ENCODE results near the gene PDE9A. TPM values are rescaled to one million over a fixed set of nuclear protein-coding genes. Genes with fewer than 3 reads are reported as not detected.

Gene PDE9A
- total and polyA plus RNA-seq, 2 experiments from 2014 or later, result 26.5 to 31.1 TPM

GRCh38 chr21:42751866-42752265 lies 98.4 kb downstream of the PDE9A start:
- H3K27me3 ChIP-seq (ENCODE audit: insufficient read depth), result no peaks in the 10 kb centered on the region
- no peaks in the 10 kb centered on the region for H3K36me3 ChIP-seq (ENCODE audit: insufficient read depth)
- no peak overlapping the region for H2AFZ ChIP-seq
- no peak overlapping the region for H3K4me3 Mint-ChIP-seq
- H3K4me1 Mint-ChIP-seq, result peaks cover 9% of the 10 kb centered on the region; the same call in 2 of the 3 replicates
- no peaks in the 10 kb centered on the region for H3K9me3 Mint-ChIP-seq
- no peak overlapping the region for H3K27ac ChIP-seq (ENCODE audit: low read depth)
- DNase-seq (ENCODE audit: low spot score) (no peak), ATAC-seq (no peak)
- no peaks in the 10 kb centered on the region for H3K9me2 ChIP-seq (ENCODE audit: insufficient read depth)
- H3K27me3 Mint-ChIP-seq (ENCODE audit: insufficient read depth, low read depth, poor library complexity), result peaks cover 6% of the 10 kb centered on the region
- no peaks in the 10 kb centered on the region for H3K4me1 ChIP-seq (ENCODE audit: insufficient read depth)
- H3K79me2 ChIP-seq (replicated peaks; ENCODE audit: insufficient read depth), result no peaks in the 10 kb centered on the region
- no peak overlapping the region for H3K4me3 ChIP-seq
- no peaks in the 10 kb centered on the region for H3F3A ChIP-seq (replicated peaks; ENCODE audit: low read depth)
- no peak overlapping the region for H3K27ac Mint-ChIP-seq
- 0 out of 2 replicates have a peak, but pooled peaks cover 3% of the 10 kb centered on the region for H4K20me1 ChIP-seq (replicated peaks; ENCODE audit: insufficient read depth)
- TF ChIP-seq STAT1 (IDR thresholded peaks at IDR 0.05; ENCODE audit: unreplicated experiment) (no peak), ZNF331 (CRISPR knock-in tag; IDR thresholded peaks at IDR 0.05; ENCODE audit: low read depth) (no peak), CREB1 (CRISPR knock-in tag; IDR thresholded peaks at IDR 0.05; ENCODE audit: low read depth) (no peak), ZNF114 (CRISPR knock-in tag; IDR thresholded peaks at IDR 0.05) (no peak), POLR2AphosphoS5 (IDR thresholded peaks at IDR 0.05; ENCODE audit: low read depth) (no peak), JUNB (IDR thresholded peaks at IDR 0.05; ENCODE audit: unreplicated experiment) (no peak), REST (IDR thresholded peaks at IDR 0.05; ENCODE audit: unreplicated experiment) (no peak), NANOG (IDR thresholded peaks at IDR 0.05; ENCODE audit: borderline replicate concordance) (no peak), CTCF (conservative IDR thresholded peaks at IDR 0.05; ENCODE audit: low read depth in 2 of 2) (no peak)
- no peak overlapping the region for H3K4me2 ChIP-seq
- peaks cover 7% of the 10 kb centered on the region; the same call in 1 of the 3 replicates for H3K36me3 Mint-ChIP-seq (ENCODE audit: low read depth)

- Histone ChIP-seq H3K9me2 (ENCODE audit: insufficient read depth) (no peaks in the 10 kb centered on the region), H3K4me2 (no peak overlapping the region), H3K4me3 (no peak overlapping the region), H3K79me2 (replicated peaks; ENCODE audit: insufficient read depth) (no peaks in the 10 kb centered on the region), H3K36me3 (ENCODE audit: insufficient read depth) (no peaks in the 10 kb centered on the region), H3K27me3 (ENCODE audit: insufficient read depth) (no peaks in the 10 kb centered on the region), H3K4me1 (ENCODE audit: insufficient read depth) (no peaks in the 10 kb centered on the region), H3F3A (replicated peaks; ENCODE audit: low read depth) (no peaks in the 10 kb centered on the region), H4K20me1 (replicated peaks; ENCODE audit: insufficient read depth) (no peaks in the 10 kb centered on the region), H2AFZ (no peak overlapping the region), H3K27ac (ENCODE audit: low read depth) (no peak overlapping the region)
- DNase-seq (ENCODE audit: low spot score) (no peak), ATAC-seq (no peak)
- no peak overlapping the region for H3K4me3 Mint-ChIP-seq
- no peak overlapping the region for H3K27ac Mint-ChIP-seq
- H3K27me3 Mint-ChIP-seq (ENCODE audit: insufficient read depth, low read depth, poor library complexity), result peaks cover 11% of the 10 kb centered on the region
- H3K9me3 Mint-ChIP-seq, result no peaks in the 10 kb centered on the region
- peaks cover 7% of the 10 kb centered on the region; the same call in 1 of the 3 replicates for H3K36me3 Mint-ChIP-seq (ENCODE audit: low read depth)
- H3K4me1 Mint-ChIP-seq, result peaks cover 7% of the 10 kb centered on the region
- no peak for TF ChIP-seq ZNF331 (CRISPR knock-in tag; IDR thresholded peaks at IDR 0.05; ENCODE audit: low read depth)
- no peak for TF ChIP-seq ZNF462 (CRISPR knock-in tag; IDR thresholded peaks at IDR 0.05)
- no peak for TF ChIP-seq ZNF114 (CRISPR knock-in tag; IDR thresholded peaks at IDR 0.05)
- no peak for TF ChIP-seq EZH2 (IDR thresholded peaks at IDR 0.05; ENCODE audit: low read depth, unreplicated experiment)
- TF ChIP-seq NANOG (IDR thresholded peaks at IDR 0.05; ENCODE audit: borderline replicate concordance), result no peak
- TF ChIP-seq JUNB (IDR thresholded peaks at IDR 0.05; ENCODE audit: unreplicated experiment), result no peak
- TF ChIP-seq STAT1 (IDR thresholded peaks at IDR 0.05; ENCODE audit: unreplicated experiment), result no peak
These were observed 100.4 kb downstream of the PDE9A start for GRCh38 chr21:42753804-42754203.
